Measurements from ENCODE around the gene NMNAT3. TPM values are rescaled to one million over a fixed set of nuclear protein-coding genes. Genes with fewer than 3 reads are reported as not detected.

The NMNAT3 gene
- total RNA-seq, 4 donors from 2014 or later = 9.6 to 17.1 (median 11.3) TPM

DNA sequence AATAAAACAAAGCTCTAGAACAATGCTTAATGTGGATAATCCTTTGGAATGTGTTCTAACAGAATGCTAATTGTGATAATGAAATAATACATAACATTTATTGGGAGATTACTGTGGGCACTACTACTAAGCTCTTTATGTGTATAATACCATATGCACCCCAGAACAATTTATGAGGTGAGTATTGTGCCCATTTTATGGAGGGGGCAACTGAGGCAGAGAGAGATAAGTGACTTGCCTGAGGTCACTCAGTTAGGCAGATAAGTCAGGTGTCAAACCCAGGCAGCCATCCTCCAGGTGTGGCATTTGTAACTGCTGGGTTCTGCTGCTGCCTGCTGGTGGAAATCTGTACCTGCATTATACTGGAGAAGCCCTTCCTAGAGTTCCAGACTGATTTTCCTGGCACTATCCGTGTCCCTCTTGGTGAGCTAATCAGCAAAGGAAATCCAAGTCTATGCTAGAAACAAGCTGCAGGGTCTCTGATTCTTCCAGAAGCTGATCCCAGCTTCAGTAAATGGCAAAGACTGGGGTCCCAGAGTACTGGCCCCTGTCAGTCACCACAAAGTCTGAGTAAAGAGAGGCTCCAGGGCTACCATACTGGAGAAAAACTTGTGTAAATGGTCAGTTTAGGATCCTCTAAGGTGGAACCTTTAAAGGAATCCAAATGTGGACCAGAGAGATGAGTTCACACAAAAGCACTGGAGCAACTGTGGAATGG, 115.7 kb downstream of the NMNAT3 start:
- no CpG with 5 or more reads among the region's 1 CpG for whole genome bisulfite sequencing, 2 donors (ENCODE audit: low coverage in 1 of 2)
- no peak overlapping the region for H3K27ac ChIP-seq

GRCh38 chr3:139561255-139561817, 116.4 kb downstream of the NMNAT3 start:
- WGBS, 2 donors (ENCODE audit: low coverage in 1 of 2) = 72 to 77% methylated on average over 5 to 6 of the region's 7 CpGs
- no peaks in the 10 kb centered on the region for H3K9me3 ChIP-seq
- no peak for TF ChIP-seq POLR2AphosphoS5 (IDR thresholded peaks at IDR 0.05)
- TF ChIP-seq, protein P1, sequence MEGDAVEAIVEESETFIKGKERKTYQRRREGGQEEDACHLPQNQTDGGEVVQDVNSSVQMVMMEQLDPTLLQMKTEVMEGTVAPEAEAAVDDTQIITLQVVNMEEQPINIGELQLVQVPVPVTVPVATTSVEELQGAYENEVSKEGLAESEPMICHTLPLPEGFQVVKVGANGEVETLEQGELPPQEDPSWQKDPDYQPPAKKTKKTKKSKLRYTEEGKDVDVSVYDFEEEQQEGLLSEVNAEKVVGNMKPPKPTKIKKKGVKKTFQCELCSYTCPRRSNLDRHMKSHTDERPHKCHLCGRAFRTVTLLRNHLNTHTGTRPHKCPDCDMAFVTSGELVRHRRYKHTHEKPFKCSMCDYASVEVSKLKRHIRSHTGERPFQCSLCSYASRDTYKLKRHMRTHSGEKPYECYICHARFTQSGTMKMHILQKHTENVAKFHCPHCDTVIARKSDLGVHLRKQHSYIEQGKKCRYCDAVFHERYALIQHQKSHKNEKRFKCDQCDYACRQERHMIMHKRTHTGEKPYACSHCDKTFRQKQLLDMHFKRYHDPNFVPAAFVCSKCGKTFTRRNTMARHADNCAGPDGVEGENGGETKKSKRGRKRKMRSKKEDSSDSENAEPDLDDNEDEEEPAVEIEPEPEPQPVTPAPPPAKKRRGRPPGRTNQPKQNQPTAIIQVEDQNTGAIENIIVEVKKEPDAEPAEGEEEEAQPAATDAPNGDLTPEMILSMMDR (IDR thresholded peaks at IDR 0.05) = no peak
- TF ChIP-seq POLR2A (IDR thresholded peaks at IDR 0.05) = no peak
- no peak for TF ChIP-seq EP300 (IDR thresholded peaks at IDR 0.05)
- no peaks in the 10 kb centered on the region for H3K27me3 ChIP-seq
- H3K36me3 ChIP-seq = peaks cover 0 to 23% of the 10 kb centered on the region in 2 donors
- H3K4me3 ChIP-seq = no peak overlapping the region
- H3K4me1 ChIP-seq = no peaks in the 10 kb centered on the region
- ATAC-seq = no peak
- no peak overlapping the region for H3K27ac ChIP-seq

More for the DNA sequence above, 115.7 kb downstream of the NMNAT3 start:
- Histone ChIP-seq H3K4me3 (no peak overlapping the region), H3K27me3 (no peaks in the 10 kb centered on the region), H3K4me1 (no peaks in the 10 kb centered on the region), H3K36me3 (peaks cover 0 to 23% of the 10 kb centered on the region in 2 donors), H3K9me3 (no peaks in the 10 kb centered on the region)
- TF ChIP-seq, protein P1 (IDR thresholded peaks at IDR 0.05) = peak; percentile 40 to 70 (median 64)
- no peak for TF ChIP-seq POLR2A (IDR thresholded peaks at IDR 0.05)
- no peak for ATAC-seq

- H3K27ac ChIP-seq = no peak overlapping the region
- H3K36me3 ChIP-seq = peaks cover 0 to 23% of the 10 kb centered on the region in 2 donors
- ATAC-seq = no peak
- no peaks in the 10 kb centered on the region for H3K9me3 ChIP-seq
- 89% methylated on average over 3 of the region's 3 CpGs; no CpG with 5 or more reads in 1 of the 2 donors for WGBS, 2 donors (ENCODE audit: low coverage in 1 of 2)
- no peaks in the 10 kb centered on the region for H3K4me1 ChIP-seq
- TF ChIP-seq, protein P1 (IDR thresholded peaks at IDR 0.05) = no peak
- TF ChIP-seq POLR2A (IDR thresholded peaks at IDR 0.05) (no peak), EP300 (IDR thresholded peaks at IDR 0.05) (no peak), POLR2AphosphoS5 (IDR thresholded peaks at IDR 0.05) (no peak)
- no peaks in the 10 kb centered on the region for H3K27me3 ChIP-seq
- no peak overlapping the region for H3K4me3 ChIP-seq
Observed at GRCh38 chr3:139560411-139560810, 117.4 kb downstream of the NMNAT3 start.

GRCh38 chr3:139559541-139559940, 118.2 kb downstream of the NMNAT3 start:
- peaks cover 0 to 23% of the 10 kb centered on the region in 2 donors for H3K36me3 ChIP-seq
- no peak overlapping the region for H3K4me3 ChIP-seq
- WGBS, 2 donors (ENCODE audit: low coverage in 1 of 2) = 60 to 78% methylated on average over 4 of the region's 5 CpGs
- no peak for ATAC-seq
- no peaks in the 10 kb centered on the region for H3K27me3 ChIP-seq
- no peak for TF ChIP-seq EP300 (IDR thresholded peaks at IDR 0.05)
- TF ChIP-seq POLR2A (IDR thresholded peaks at IDR 0.05) = no peak
- TF ChIP-seq, protein P1 (IDR thresholded peaks at IDR 0.05) = no peak
- no peak for TF ChIP-seq POLR2AphosphoS5 (IDR thresholded peaks at IDR 0.05)
- H3K27ac ChIP-seq = no peak overlapping the region
- H3K4me1 ChIP-seq = no peaks in the 10 kb centered on the region
- no peaks in the 10 kb centered on the region for H3K9me3 ChIP-seq
